CD4-positive, alpha-beta T cell treated with Interleukin-12 subunit alpha and Interleukin-12 subunit beta, for 1 hour (primary cell): ENCODE data around the gene LMO7.

Experiments used
- DNase-seq: peaks from one replicate; pipeline ENCODE4 v3.0.0-alpha.2; 2020

Gene LMO7

GRCh38 chr13:75806117-75806516 is 170.0 kb downstream of the LMO7 start:
- DNase-seq = no peak

GRCh38 chr13:75811361-75811760 is 175.2 kb downstream of the LMO7 start:
- no peak for DNase-seq

- DNase-seq = no peak
Observed at GRCh38 chr13:75811841-75812240, 175.7 kb downstream of the LMO7 start.

- no peak for DNase-seq
Observed at GRCh38 chr13:75812751-75813181, 176.6 kb downstream of the LMO7 start.

GRCh38 chr13:75813323-75813722 is 177.2 kb downstream of the LMO7 start:
- DNase-seq = no peak

- DNase-seq = no peak
Observed at GRCh38 chr13:75818179-75818967, 182.2 kb downstream of the LMO7 start.

GRCh38 chr13:75818968-75819225 is 182.8 kb downstream of the LMO7 start:
- no peak for DNase-seq

GRCh38 chr13:75825161-75825560 is 189.0 kb downstream of the LMO7 start:
- DNase-seq = no peak

- no peak for DNase-seq
Observed at GRCh38 chr13:75825594-75825993, 189.5 kb downstream of the LMO7 start.

GRCh38 chr13:75826391-75826790 is 190.3 kb downstream of the LMO7 start:
- no peak for DNase-seq

GRCh38 chr13:75829830-75830229 is 193.7 kb downstream of the LMO7 start:
- no peak for DNase-seq

GRCh38 chr13:75830842-75831241 is 194.7 kb downstream of the LMO7 start:
- no peak for DNase-seq

- no peak for DNase-seq
Observed at GRCh38 chr13:75831389-75831788, 195.3 kb downstream of the LMO7 start.

GRCh38 chr13:75832812-75833211 is 196.7 kb downstream of the LMO7 start:
- DNase-seq = no peak

GRCh38 chr13:75836441-75836840 is 200.3 kb downstream of the LMO7 start:
- DNase-seq = no peak

GRCh38 chr13:75838366-75839005 is 202.4 kb downstream of the LMO7 start:
- no peak for DNase-seq

GRCh38 chr13:75839406-75839805 is 203.3 kb downstream of the LMO7 start:
- DNase-seq = no peak

GRCh38 chr13:75841905-75842304 is 205.8 kb downstream of the LMO7 start:
- no peak for DNase-seq

GRCh38 chr13:75843074-75843473 is 206.9 kb downstream of the LMO7 start:
- no peak for DNase-seq

GRCh38 chr13:75843991-75844390 is 207.9 kb downstream of the LMO7 start:
- DNase-seq = no peak

- DNase-seq = no peak
Observed at GRCh38 chr13:75847588-75847987, 211.5 kb downstream of the LMO7 start.

- no peak for DNase-seq
Observed at GRCh38 chr13:75850916-75851315, 214.8 kb downstream of the LMO7 start.

- no peak for DNase-seq
Observed at GRCh38 chr13:75855216-75855615, 219.1 kb downstream of the LMO7 start.

- no peak for DNase-seq
Observed at GRCh38 chr13:75855847-75856246, 219.7 kb downstream of the LMO7 start.

GRCh38 chr13:75857291-75857690 is 221.2 kb downstream of the LMO7 start:
- no peak for DNase-seq
